Nephron progenitor cell (in vitro differentiated cells): ENCODE data around the gene GMDS.

Experiments used
- DNase-seq: peaks from one replicate; pipeline ENCODE4 v3.0.0; 2021
- H3K27ac Mint-ChIP-seq: 2 replicates; pipeline ENCODE4 v1.8.0; 2021; ENCODE audit warnings: mild to moderate bottlenecking, moderate library complexity, mixed read lengths
- H3K27me3 Mint-ChIP-seq: 2 replicates; pipeline ENCODE4 v1.8.0; 2021; ENCODE audit warnings: mild to moderate bottlenecking, low read depth, mixed read lengths; ENCODE audit not compliant: poor library complexity
- H3K36me3 Mint-ChIP-seq: 2 replicates; pipeline ENCODE4 v1.8.0; 2021; ENCODE audit warnings: low read depth, mixed read lengths
- H3K4me1 Mint-ChIP-seq: 2 replicates; pipeline ENCODE4 v1.8.0; 2021; ENCODE audit warnings: mixed read lengths
- H3K4me3 Mint-ChIP-seq: 2 replicates; pipeline ENCODE4 v1.8.0; 2021; ENCODE audit warnings: mild to moderate bottlenecking, moderate library complexity, mixed read lengths
- H3K9me3 Mint-ChIP-seq: 2 replicates; pipeline ENCODE4 v1.8.0; 2021; ENCODE audit warnings: mild to moderate bottlenecking, moderate library complexity, mixed read lengths
- TF ChIP-seq, protein P1 (sequence below): fragments of 200-600 bp; sonication (generic); IDR thresholded peaks from 2 replicates; pipeline ENCODE4 v1.5.0; 2021; ENCODE audit warnings: antibody characterized with exemption

GMDS gene

DNA sequence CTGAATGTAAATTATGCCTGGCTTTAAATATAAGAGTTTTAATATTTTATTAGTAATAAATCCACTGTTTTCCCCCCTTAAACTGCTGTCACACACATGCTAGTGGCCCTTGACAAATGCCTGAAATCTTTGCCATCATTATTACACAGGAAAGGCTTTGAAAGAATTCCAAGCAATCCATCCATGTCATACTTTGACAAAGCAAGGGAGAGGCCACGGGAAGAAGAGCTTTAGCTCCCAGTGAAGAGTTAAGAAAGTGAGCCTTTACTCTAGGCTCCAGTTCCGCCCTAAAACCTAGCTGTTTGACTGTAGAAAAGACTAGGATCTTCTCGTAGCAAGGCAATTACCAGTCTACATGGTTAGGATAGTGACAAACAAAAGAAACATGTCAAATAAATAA, 147.9 kb downstream of the GMDS start:
- TF ChIP-seq, protein P1, sequence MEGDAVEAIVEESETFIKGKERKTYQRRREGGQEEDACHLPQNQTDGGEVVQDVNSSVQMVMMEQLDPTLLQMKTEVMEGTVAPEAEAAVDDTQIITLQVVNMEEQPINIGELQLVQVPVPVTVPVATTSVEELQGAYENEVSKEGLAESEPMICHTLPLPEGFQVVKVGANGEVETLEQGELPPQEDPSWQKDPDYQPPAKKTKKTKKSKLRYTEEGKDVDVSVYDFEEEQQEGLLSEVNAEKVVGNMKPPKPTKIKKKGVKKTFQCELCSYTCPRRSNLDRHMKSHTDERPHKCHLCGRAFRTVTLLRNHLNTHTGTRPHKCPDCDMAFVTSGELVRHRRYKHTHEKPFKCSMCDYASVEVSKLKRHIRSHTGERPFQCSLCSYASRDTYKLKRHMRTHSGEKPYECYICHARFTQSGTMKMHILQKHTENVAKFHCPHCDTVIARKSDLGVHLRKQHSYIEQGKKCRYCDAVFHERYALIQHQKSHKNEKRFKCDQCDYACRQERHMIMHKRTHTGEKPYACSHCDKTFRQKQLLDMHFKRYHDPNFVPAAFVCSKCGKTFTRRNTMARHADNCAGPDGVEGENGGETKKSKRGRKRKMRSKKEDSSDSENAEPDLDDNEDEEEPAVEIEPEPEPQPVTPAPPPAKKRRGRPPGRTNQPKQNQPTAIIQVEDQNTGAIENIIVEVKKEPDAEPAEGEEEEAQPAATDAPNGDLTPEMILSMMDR: no peak
- H3K4me3 Mint-ChIP-seq: no peak overlapping the region
- H3K27ac Mint-ChIP-seq: no peak overlapping the region
- no peaks in the 10 kb centered on the region for H3K27me3 Mint-ChIP-seq
- no peaks in the 10 kb centered on the region for H3K36me3 Mint-ChIP-seq
- H3K4me1 Mint-ChIP-seq: peaks cover 23% of the 10 kb centered on the region
- no peaks in the 10 kb centered on the region for H3K9me3 Mint-ChIP-seq
- no peak for DNase-seq

DNA sequence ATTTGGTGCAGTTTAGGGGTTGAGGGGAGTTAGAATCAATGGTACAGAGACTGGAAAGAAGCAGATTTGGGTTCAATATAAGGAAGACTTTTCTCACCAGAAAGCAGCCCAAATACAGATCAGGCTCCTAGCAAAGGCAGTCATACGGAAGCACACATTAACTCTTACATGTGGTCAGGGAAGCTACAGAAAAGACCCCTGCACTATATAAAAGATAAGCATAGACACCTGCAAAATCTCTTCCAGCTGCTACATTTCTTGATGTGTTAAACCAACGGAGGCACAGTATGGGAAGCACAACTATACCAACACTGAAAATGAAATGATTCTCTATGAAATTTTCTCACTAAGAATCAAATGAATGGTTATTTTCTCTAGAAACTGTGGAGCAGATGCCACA, 150.8 kb downstream of the GMDS start:
- Mint-ChIP-seq H3K4me1 (peaks cover 14% of the 10 kb centered on the region), H3K4me3 (no peak overlapping the region), H3K36me3 (no peaks in the 10 kb centered on the region), H3K9me3 (no peaks in the 10 kb centered on the region), H3K27ac (no peak overlapping the region), H3K27me3 (no peaks in the 10 kb centered on the region)
- DNase-seq: no peak
- TF ChIP-seq, protein P1: no peak

DNA sequence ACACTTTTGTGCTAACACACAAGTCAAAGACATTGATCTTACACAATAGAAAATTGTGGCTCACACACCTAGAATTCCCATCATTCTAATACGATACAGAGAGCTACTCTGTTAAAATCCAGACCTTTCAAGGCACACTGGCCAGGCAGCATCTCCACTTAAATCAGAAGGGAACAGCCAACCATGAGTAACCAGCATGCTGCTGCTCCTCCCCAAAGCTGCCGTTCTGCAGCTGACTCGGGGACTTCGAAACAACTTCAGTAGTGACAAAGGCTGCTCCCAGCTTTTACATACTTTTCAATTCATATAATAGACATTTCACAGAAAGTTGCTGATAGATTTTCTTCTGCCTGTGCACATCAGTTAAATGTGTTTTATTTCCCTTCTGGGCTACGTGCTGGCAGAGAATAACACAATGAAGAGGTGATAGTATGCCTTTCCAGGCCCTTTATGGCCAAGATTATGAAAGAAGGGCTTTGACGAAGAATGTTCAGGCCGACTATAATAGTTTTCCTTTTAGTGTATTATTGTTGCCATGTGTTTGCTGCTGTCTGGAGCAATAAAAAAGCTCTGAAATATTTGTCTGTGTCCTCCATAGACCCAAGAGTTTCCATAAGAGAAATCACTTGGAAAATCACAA, 159.0 kb downstream of the GMDS start:
- TF ChIP-seq, protein P1: no peak
- Mint-ChIP-seq H3K36me3 (peaks cover 5% of the 10 kb centered on the region), H3K27me3 (peaks cover 5% of the 10 kb centered on the region), H3K4me1 (peaks cover 24% of the 10 kb centered on the region), H3K27ac (no peak overlapping the region), H3K4me3 (no peak overlapping the region), H3K9me3 (no peaks in the 10 kb centered on the region)
- DNase-seq: no peak

DNA sequence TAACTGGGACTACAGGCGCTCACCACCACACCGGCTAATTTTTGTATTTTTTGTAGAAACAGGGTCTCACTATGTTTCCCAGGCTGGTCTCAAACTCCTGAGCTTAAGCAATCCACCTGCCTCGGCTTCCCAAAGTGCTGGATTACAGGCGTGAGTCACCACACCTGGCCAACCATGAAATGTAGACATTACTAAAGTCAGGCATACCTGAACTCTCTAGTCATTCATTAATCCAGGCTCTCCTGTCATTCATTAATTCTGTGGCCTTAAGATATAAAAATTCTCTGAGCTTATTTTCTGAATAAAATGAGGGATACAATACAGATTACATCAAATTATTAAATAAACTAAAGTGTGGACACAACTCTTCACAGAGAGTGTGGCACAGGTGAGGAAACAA, 159.7 kb downstream of the GMDS start:
- peaks cover under 1% of the 10 kb centered on the region for H3K9me3 Mint-ChIP-seq
- peaks cover 5% of the 10 kb centered on the region for H3K27me3 Mint-ChIP-seq
- H3K27ac Mint-ChIP-seq: no peak overlapping the region
- DNase-seq: no peak
- TF ChIP-seq, protein P1: no peak
- no peak overlapping the region for H3K4me3 Mint-ChIP-seq
- H3K36me3 Mint-ChIP-seq: peaks cover 11% of the 10 kb centered on the region
- H3K4me1 Mint-ChIP-seq: peaks cover 27% of the 10 kb centered on the region

DNA sequence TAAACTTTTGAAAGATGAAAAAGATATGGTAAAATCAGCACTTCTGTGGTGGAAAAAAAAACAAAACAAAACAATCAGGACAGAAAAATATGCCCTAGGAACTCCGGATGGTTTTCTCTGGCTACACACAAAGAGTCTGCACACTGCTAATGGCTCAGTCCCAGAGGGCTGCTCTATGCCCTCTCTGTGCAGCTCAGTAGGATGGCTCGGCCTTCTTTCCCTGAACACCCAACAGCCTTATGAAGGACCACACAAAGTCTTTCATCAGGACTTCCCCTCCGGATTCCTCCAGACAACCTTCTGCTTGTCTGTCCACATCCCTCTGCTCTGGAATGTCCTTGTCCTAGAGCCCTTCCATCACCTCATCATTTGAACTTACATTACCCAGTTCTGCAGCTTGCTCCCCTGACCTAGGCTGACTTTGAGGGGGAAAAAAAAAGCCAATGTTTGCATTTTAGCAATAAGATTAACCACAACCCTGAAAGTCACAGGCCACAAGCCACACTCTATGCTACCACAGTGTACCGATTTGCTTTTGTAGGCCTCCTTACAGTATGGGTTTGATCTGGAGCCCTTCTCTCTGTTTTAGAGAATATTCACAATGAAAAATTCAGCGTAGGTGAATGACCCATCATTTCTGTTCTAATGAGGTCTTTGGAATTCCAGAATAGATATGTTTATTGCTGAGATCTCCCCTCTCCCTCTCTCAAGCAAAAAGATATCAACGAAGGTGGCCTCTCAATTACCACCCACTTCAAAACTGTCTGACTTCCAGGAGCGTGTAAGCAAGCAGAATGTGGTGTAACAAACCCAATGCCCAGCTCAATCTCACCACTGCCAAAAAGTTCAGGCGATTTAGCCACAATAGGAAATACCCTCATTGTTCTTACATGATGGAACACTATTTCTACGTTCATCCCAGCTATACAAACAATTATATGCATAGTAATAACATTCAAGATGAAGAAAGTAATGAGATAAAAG, 164.0 kb downstream of the GMDS start:
- peaks cover 39% of the 10 kb centered on the region for H3K36me3 Mint-ChIP-seq
- H3K27me3 Mint-ChIP-seq: peaks cover 5% of the 10 kb centered on the region
- H3K27ac Mint-ChIP-seq: no peak overlapping the region
- DNase-seq: no peak
- H3K9me3 Mint-ChIP-seq: peaks cover 36% of the 10 kb centered on the region
- TF ChIP-seq, protein P1: no peak
- H3K4me1 Mint-ChIP-seq: peaks cover 18% of the 10 kb centered on the region
- no peak overlapping the region for H3K4me3 Mint-ChIP-seq
